Adrenal gland (tissue), 5 donors: ENCODE measurements around the gene SLC38A5.

Experiments used
- CTCF ChIP-seq, 6 experiments: fragments of 450-650 bp in 4 of 6; fragments of 200-600 bp in 2 of 6; sonication (generic) in 1 of 6; IDR thresholded peaks; 1 replicate in 5 of 6; 2 replicates in 1 of 6; pipeline versions ENCODE4 v1.5.1 to v1.8.0; 2016 to 2021; ENCODE audit warnings: antibody characterized with exemption in 6 of 6, mild to moderate bottlenecking in 2 of 6, moderate library complexity in 1 of 6
- POLR2A ChIP-seq, 2 donors: fragments of 450-650 bp; IDR thresholded peaks; one replicate each; pipeline ENCODE4 v1.6.1; 2017; ENCODE audit warnings: antibody characterized with exemption in 2 of 2, mild to moderate bottlenecking in 2 of 2, moderate library complexity in 1 of 2
- donor health status: DM: no; HTN: no; CAD: no.

DNA sequence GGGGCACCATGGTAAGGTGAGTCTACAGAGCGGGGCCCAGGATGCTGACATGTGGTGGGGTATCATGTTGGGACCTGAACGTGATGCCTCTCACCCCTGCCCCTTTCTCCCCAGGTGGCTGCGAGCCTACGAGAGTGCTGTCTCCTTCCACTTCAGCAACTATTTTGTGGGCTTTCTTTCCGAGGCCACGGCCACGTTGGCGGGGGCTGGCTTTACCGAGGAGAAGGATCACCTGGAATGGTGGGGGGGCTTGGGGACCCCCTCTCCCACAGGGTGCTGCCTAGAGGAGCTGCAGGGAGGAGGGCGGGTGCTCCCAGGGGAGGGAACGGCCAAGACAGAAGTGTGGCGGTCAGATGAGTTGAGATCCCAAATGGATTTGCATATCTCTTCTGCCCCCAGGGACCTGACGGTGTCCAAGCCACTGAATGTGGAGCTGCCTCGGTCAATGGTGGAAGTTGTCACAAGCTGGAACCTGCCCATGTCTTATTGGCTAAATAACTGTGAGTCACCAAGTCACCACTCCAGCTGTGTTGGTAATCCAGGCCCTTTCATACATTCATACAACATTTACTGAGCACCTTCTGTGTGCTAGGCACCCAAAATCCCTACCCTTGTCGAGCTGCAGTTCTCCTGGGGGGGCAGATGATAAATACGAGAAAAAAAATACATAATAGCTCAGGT, 44.2 kb upstream of the SLC38A5 start:
- no peak for TF ChIP-seq CTCF (IDR thresholded peaks at IDR 0.05)
- no peak for TF ChIP-seq POLR2A (IDR thresholded peaks at IDR 0.05)
